GM19438 (cell line): ENCODE measurements around the gene EFCAB6.

Source experiments
- ATAC-seq: cut with Tn5 transposase; IDR thresholded peaks from one replicate; pipeline ENCODE4 v1.9.1; 2021; ENCODE audit warnings: low read depth; ENCODE audit not compliant: unreplicated experiment

The EFCAB6 gene

DNA sequence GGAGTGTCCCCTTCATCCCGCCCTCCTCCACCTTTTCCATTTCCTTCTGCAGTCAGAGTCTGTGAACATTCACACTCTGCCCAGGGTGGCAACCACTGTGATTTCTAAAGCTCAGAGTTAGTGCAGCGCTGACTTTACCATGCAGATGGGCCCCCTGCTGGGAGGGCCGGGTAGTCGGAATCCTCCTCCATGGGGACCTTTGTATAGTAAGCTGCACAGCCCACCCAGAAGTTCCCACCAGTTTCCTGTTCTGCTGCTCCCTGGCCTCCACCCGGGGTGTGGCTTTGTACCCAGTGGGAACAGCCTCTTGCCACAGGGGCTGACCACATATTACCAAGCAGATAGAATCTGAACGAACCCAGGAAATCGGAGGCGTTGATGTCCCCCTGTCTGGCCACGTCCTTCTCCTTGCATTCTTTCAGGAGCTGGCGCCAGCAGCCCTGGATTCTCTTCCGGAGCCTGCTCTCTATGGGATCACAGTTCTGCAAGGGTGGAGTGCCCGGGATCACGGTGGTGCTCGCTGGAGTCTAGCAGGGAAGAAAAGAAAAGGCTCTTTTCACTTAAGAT lies 275.0 kb downstream of the EFCAB6 start:
- ATAC-seq: no peak

- ATAC-seq: no peak
These were observed 276.4 kb downstream of the EFCAB6 start for GRCh38 chr22:43535741-43536140.

DNA sequence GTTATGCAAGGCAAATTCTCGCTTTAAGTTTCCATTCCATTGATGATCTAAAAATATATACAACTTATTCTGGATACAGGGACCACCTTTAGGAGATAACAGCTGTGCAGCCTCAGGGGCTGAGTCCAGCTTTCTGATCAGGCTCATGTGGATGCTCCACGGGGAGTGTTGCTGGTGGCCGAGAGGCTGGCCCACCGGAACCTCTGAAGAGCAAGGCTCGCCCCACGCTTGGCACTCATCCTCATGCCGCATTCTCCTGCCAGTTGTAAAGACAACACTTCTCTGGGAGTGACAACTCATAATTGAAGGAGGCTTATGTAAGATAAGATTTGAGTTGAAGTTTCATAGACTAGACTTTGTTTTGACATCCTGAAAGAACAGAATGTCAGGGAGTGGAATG lies 276.8 kb downstream of the EFCAB6 start:
- no peak for ATAC-seq

DNA sequence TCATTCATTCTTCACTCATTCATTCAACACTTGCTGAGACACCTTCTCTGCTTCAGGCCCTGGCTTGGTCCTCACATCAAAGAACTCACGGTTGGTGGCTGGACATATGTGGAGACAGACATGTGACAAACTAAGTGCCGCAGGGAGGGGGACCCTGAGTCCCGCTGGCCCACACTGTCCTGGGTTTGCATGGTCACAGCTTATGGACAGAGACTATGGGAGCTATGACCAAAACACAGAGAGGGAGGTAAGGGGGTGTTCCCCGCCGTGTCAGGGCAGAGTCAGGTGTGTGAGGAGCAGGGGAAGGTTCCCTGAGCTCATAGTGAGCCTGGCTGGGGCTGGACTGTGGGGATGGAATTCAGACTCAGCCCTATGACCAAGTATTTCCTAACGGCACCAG lies 277.2 kb downstream of the EFCAB6 start:
- no peak for ATAC-seq

DNA sequence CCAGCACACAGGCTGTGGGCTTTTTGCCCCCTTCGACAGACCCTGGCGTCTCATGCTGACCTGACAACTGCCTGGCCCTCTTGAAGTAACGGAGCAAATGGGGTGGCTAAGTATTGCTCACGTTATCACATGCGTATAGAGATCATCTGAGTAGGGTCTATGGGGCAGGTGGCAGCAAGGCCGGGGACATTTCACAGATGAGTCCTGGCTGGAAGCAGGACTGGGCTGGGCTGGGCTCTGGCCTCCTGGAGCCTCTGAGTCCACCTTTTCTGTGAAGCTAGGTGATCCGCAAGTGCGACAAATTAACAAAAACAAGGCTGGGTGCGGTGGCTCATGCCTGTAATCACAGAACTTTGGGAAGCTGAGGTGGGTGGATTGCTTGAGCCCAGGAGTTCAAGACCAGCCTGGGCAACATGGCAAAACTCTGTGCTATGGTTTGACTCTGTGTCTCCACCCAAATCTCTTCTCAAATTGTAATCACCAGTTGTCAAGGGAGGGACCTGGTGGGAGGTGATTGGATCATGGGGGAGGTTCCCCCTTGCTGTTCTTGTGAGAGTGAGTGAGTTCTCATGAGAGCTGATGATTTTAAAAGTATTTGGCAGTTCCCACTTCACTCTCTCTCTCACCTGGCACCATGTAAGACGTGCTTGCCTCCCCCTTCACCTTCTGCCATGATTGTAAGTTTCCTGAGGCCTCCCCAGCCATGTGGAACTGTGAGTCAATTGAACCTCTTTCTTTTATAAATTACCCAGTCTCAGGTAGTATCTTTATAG lies 278.3 kb downstream of the EFCAB6 start:
- no peak for ATAC-seq

DNA sequence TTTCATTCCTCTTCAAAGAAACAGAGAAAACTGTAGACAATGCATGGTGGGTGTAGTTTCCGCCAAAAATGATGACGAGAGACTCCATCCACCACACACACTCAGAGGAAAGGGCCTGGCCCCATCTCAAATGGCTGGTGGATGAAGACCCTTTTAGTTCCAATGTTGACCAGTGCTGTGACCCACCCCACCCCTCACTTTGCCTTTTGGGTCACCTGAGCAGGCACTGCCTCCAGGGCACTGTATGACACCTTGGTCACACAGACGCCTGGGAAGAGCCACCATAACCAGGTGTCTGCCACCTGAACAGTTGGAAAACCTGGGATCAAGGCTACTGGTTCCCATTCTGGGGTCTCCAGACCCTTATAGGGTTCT lies 279.0 kb downstream of the EFCAB6 start:
- ATAC-seq: no peak

- ATAC-seq: no peak
These were observed 279.6 kb downstream of the EFCAB6 start for GRCh38 chr22:43532301-43533155.

DNA sequence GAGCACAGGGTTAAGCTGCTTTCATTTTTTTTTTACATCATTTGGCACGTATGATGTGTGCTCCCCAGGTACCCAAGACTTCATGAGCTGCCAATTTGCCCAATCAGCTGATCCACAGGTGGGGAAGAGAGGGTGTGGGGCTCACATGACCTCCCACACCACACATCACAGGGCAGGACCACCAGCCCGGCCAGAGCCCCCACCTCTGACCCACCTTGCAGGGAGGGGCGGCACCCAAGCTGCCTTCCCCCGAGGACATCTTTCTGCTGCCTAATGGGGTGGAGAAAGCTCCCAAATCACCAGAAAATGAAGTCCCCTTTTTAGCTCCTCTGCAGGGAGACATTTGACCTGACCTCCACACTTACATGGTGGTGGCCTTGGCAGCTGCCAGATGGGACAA lies 280.5 kb downstream of the EFCAB6 start:
- ATAC-seq: no peak

GRCh38 chr22:43530349-43531201 lies 281.5 kb downstream of the EFCAB6 start:
- ATAC-seq: no peak

- ATAC-seq: no peak
These were observed 282.2 kb downstream of the EFCAB6 start for GRCh38 chr22:43529934-43530333.

DNA sequence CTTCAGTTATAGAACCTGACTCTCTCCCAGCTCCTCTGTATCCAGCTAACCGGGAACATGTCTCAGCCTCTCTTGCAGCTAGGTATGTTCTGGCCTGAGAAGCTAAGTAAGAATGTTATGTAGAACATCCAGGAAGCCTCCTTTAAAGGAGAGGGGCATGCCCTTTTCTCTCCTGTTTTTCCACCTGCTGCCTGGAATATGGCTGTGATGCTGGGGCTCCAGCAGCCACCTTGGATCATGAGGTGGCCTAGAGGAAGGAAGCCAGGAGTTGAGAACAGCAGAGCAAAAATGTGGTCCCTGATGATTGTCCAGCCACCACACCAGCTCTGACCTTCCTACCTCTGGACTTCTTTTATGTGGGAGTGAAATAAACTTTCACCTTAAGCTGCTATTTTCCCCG lies 282.6 kb downstream of the EFCAB6 start:
- no peak for ATAC-seq

- no peak for ATAC-seq
These were observed 283.3 kb downstream of the EFCAB6 start for GRCh38 chr22:43528601-43529360.

GRCh38 chr22:43526946-43527345 lies 285.2 kb downstream of the EFCAB6 start:
- no peak for ATAC-seq

DNA sequence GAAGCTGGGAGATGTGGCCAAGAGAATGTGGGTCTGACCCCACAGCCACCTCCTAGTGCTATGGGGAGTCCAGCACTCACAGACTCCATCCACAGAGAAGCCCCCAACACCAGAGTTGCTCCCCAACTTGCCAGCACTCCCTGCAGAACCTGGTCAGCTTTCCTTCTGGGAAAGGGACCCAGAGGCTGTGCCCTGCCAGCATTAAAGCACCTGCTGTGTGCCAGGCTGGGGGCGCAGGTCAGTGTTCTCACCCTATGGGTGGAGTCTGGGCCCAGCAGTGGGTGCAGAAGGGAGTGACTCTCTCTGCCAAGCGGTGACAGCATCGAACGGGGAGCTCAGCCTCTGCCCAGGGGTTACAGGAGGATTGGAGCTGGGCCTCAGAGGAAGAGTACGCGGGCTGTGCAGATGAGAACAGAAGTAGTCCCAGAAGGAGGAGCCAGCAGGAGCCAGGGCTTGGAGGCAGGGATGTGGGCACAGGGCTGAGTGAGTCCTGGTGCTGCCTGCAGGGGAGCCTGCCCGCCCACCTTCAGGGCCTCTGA lies 285.9 kb downstream of the EFCAB6 start:
- ATAC-seq: no peak

DNA sequence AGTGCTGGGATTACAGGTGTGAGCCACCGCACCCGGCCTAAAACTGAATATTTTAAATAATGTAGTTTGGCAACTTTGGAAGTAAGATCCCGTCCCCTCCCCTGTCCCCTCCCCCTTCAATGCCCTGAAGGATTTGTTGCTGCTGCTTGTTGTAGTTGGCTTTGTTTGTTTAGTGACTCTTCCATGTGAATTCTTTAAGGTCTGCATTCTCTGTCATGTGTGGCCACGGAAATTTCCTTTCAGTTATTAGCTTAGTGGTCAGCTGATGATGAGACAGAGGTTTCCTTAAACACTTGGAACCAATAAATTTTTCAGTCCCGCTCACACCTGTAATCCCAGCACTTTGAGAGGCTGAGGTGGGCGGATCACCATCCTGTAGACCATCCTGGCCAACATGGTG lies 290.4 kb downstream of the EFCAB6 start:
- no peak for ATAC-seq

DNA sequence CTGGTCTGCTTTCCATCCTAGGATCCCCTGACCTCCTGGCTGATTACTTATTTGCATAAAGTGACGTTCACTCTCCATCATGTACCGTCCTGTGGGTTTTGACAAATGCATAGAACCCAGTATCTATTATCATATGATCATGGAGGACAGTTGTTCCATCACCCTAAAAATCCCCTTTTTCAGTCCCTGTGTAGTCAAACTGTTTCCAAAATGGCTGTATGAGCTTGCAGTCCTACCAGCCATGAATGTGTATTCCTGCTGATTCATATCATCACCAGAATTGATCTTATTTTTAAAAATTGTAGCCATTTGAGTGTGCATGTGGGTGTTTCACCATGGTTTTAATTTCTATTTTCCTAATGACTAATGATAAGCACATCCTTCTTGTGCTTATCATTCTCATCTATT lies 291.5 kb downstream of the EFCAB6 start:
- no peak for ATAC-seq

GRCh38 chr22:43516996-43517635 lies 295.0 kb downstream of the EFCAB6 start:
- ATAC-seq: no peak

DNA sequence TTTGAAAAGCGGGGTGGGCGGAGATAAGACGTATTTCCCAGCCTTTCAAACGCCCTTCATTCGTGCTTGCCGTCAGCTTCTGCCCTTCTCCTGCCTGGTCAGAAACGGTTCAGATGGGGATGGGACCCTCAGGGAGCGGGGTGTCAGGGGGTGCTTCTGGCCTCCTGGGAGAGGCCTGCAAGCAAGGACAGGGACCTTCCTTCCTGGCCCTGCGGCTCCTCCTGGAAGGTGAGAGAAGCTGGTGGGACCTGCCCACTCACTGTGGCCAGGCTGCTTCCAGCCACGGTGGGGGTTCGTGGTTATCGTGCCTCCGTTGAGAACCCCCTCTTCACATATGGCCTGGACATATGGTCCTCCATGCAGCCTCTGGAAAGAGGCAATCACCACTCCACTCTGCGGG lies 295.7 kb downstream of the EFCAB6 start:
- no peak for ATAC-seq

DNA sequence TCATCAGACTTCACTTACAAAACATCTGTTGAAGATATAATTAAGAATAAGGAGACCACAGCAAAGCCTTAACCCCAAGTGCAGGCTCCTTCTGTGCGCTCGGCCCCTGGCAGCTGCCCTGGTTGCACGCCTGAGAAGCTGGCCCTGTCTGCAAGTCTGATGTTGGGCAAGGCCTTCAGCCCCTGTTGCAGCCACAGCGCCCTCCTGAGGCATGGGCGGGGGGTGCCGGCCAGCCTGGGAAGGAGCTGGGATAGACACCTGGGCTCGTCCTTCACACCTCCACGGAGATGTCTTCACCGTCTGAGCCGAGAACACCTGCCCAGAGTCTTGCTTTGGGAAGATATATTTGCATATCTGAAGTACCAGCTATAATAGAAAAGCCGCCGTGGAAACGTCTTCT lies 296.2 kb downstream of the EFCAB6 start:
- ATAC-seq: no peak
